GM12874 (cell line): Measurements from ENCODE around the gene KDM6A.

Source experiments
- TF ChIP-seq, protein P1 (sequence below): IDR thresholded peaks from 2 replicates; pipeline ENCODE4 v1.5.1; 2011; ENCODE audit warnings: low read depth, mild to moderate bottlenecking, control low read depth, low read length, moderate library complexity; ENCODE audit not compliant: insufficient read depth

KDM6A gene

GRCh38 chrX:44897539-44897938 is 24.6 kb downstream of the KDM6A start:
- TF ChIP-seq, protein P1, sequence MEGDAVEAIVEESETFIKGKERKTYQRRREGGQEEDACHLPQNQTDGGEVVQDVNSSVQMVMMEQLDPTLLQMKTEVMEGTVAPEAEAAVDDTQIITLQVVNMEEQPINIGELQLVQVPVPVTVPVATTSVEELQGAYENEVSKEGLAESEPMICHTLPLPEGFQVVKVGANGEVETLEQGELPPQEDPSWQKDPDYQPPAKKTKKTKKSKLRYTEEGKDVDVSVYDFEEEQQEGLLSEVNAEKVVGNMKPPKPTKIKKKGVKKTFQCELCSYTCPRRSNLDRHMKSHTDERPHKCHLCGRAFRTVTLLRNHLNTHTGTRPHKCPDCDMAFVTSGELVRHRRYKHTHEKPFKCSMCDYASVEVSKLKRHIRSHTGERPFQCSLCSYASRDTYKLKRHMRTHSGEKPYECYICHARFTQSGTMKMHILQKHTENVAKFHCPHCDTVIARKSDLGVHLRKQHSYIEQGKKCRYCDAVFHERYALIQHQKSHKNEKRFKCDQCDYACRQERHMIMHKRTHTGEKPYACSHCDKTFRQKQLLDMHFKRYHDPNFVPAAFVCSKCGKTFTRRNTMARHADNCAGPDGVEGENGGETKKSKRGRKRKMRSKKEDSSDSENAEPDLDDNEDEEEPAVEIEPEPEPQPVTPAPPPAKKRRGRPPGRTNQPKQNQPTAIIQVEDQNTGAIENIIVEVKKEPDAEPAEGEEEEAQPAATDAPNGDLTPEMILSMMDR, result no peak

DNA sequence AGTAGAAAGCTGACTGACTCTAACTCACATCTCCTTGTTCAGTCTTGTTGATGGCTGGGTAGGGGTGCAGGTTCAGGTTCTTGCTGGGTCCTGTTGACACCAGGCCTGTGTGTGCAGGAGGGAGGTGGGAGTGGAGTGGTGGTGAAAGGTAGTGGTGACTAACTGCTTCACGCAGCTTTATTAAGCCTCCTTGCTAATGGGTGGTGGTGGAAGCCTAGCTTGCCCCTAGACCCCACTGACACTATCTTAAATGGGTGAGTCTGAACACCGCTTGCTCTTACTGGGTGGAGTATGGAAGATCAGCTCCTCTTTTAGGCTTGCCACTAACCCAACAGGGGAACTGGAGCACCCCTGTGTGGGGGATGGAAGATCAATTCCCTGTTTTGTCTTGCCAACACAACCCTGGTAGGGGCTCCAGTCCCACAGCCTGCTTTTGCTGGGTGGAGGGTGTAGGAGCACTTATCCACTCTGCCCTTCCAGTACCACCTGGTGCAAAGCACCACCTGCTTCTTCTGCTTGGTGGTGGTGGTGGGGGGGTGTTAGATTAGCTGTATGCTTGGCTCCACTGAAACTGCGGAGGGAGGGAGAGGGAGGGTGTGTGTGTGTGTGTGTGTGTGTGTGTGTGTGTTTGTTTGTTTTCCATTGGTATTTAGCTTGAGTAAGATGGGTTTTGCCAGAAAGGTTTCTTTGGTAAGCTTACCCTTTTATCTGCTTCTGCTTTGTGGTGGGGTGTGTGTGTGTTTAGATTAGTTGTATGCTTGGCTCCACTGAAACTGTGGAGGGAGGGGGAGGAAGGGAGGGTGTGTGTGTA is 25.6 kb downstream of the KDM6A start:
- TF ChIP-seq, protein P1, result no peak

GRCh38 chrX:44899946-44900345 is 27.0 kb downstream of the KDM6A start:
- TF ChIP-seq, protein P1, result no peak

DNA sequence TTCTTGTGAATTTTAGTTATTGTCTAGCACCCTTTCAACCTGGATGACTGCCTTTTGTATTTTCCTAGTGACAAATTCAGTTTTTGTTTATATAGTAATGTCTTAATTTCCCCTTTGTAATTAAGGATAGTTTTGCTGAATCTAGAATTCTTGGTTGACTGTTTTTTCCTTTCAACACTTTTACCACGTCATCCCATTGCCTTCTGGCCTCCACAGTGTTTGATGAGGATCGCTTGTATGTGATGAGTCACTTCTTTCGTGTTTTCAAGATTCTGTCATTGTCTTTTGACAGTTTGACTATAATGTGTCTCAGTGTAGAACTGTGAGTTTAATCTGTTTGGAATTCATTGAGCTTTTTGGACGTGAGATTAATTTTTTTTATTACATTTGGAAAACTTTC is 30.1 kb downstream of the KDM6A start:
- TF ChIP-seq, protein P1, result no peak

- TF ChIP-seq, protein P1, result no peak
These were observed 31.0 kb downstream of the KDM6A start for GRCh38 chrX:44903830-44904530.

GRCh38 chrX:44904542-44905115 is 31.6 kb downstream of the KDM6A start:
- TF ChIP-seq, protein P1, result no peak

DNA sequence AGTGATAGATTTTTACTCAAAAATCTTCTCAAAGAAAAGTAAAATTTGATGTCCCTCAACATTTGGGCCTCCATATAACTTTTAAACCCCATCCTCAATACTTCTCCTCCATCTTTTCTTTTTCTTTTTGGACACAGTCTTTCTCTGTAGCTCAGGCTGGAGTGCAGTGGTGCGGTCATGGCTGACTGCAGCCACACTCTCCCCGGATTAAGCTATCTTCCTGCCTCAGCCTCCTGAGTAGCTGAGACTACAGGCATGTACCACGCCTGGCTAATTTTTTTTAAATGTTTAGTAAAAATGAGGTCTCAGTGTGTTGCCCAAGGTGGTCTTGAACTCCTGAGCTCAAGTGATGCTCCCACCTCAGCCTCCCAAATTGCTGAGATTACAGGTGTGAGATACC is 33.1 kb downstream of the KDM6A start:
- TF ChIP-seq, protein P1, result no peak
